NCI-H69 (cell line): Measurements from ENCODE around the gene DPEP3.
"Not testable (repeated sequence)": the region's sequence is repeated elsewhere in the genome, so short reads cannot be mapped to it uniquely, and the experiment has no call there.

ENCODE experiments used
- DNase-seq: peaks from one replicate; lab custom pipeline; 2025; lab: John Stamatoyannopoulos, UW

The DPEP3 gene

GRCh38 chr16:67979955-67980678, at the start of gene DPEP3:
Gene DPEP3 (minus strand): TSS chr16:67980499. CDS start chr16:67980380, 119 bp downstream.
- DNase-seq: no peak

GRCh38 chr16:68028996-68029395, 48.7 kb upstream of the DPEP3 start:
- no peak for DNase-seq

GRCh38 chr16:68022728-68023537, 42.6 kb upstream of the DPEP3 start, which contains the start of the genes DDX28 and DUS2:
Gene DDX28 (minus strand): TSS chr16:68023232. CDS start chr16:68023202, 30 bp downstream.
Gene DUS2 (plus strand): TSS chr16:68023284. CDS start chr16:68038024, 14,740 bp downstream.
- DNase-seq: peak; percentile 86

- no peak for DNase-seq
Measured at GRCh38 chr16:68022278-68022727, 42.0 kb upstream of the DPEP3 start.

GRCh38 chr16:68021490-68021889, 41.2 kb upstream of the DPEP3 start:
- no peak for DNase-seq

GRCh38 chr16:68019167-68019680, 38.9 kb upstream of the DPEP3 start:
- DNase-seq: no peak

GRCh38 chr16:68015681-68016080, 35.4 kb upstream of the DPEP3 start, which contains the start of gene DPEP2NB:
Gene DPEP2NB (minus strand): TSS chr16:68015911. CDS start chr16:68015770, 141 bp downstream.
- no peak for DNase-seq

- DNase-seq: peak; percentile 19
Measured at GRCh38 chr16:68013440-68013839, 33.1 kb upstream of the DPEP3 start.

- not testable (repeated sequence) for DNase-seq
Measured at GRCh38 chr16:68009872-68010271, 29.6 kb upstream of the DPEP3 start.

- no peak for DNase-seq
Measured at GRCh38 chr16:68009157-68009735, 28.9 kb upstream of the DPEP3 start.

GRCh38 chr16:68005786-68006286, 25.5 kb upstream of the DPEP3 start:
- DNase-seq: no peak

- DNase-seq: no peak
Measured at GRCh38 chr16:68005211-68005610, 24.9 kb upstream of the DPEP3 start.

- DNase-seq: no peak
Measured at GRCh38 chr16:68003031-68003430, 22.7 kb upstream of the DPEP3 start.

- DNase-seq: no peak
Measured at GRCh38 chr16:68000450-68000849, 20.2 kb upstream of the DPEP3 start.

GRCh38 chr16:67999985-68000384, 19.7 kb upstream of the DPEP3 start:
- no peak for DNase-seq

GRCh38 chr16:67998779-67999688, 18.7 kb upstream of the DPEP3 start, which contains the start of gene DPEP2:
Gene DPEP2 (minus strand): TSS chr16:67999484. CDS start chr16:67993212, 6,272 bp downstream.
- not testable (repeated sequence) for DNase-seq

- DNase-seq: not testable (repeated sequence)
Measured at GRCh38 chr16:67998231-67998778, 18.0 kb upstream of the DPEP3 start.

GRCh38 chr16:67996666-67997065, 16.4 kb upstream of the DPEP3 start:
- DNase-seq: no peak

- DNase-seq: no peak
Measured at GRCh38 chr16:67995423-67995822, 15.1 kb upstream of the DPEP3 start.

GRCh38 chr16:67994040-67994408, 13.7 kb upstream of the DPEP3 start:
- not testable (repeated sequence) for DNase-seq
